Keratinocyte (primary cell): ENCODE results near the gene CDK3. TPM values are rescaled to one million over a fixed set of nuclear protein-coding genes. Genes with fewer than 3 reads are reported as not detected.

ENCODE experiments used
- DNase-seq: peaks from one replicate; pipeline ENCODE4 v3.0.0-alpha.2; 2011; ENCODE audit warnings: low read depth, missing footprints, low spot score
- FAIRE-seq: peaks from 2 replicates; lab custom pipeline; 2011; peaks lifted over from hg19 to GRCh38; lab: Jason Lieb, UNC
- H2AFZ ChIP-seq: 2 replicates; pipeline ENCODE4 v1.6.0; 2012; ENCODE audit warnings: low read length, control low read depth, inconsistent platforms; ENCODE audit not compliant: control insufficient read depth
- H3K27ac ChIP-seq: 2 replicates; pipeline ENCODE4 v1.5.1; 2011; ENCODE audit warnings: low read length; ENCODE audit not compliant: control insufficient read depth, insufficient read depth
- H3K27me3 ChIP-seq: 3 replicates; pipeline ENCODE4 v1.6.0; 2011; ENCODE audit warnings: low read length; ENCODE audit not compliant: control insufficient read depth, insufficient read depth; ENCODE audit errors: extremely low read depth
- H3K36me3 ChIP-seq, 2 experiments: 2 replicates in 1 of 2; 3 replicates in 1 of 2; pipeline ENCODE4 v1.5.1; 2011; ENCODE audit warnings: low read length in 2 of 2, mild to moderate bottlenecking in 1 of 2; ENCODE audit not compliant: control insufficient read depth in 2 of 2, insufficient read depth in 2 of 2; ENCODE audit errors: extremely low read depth in 1 of 2
- H3K4me1 ChIP-seq: 3 replicates; pipeline ENCODE4 v1.5.1; 2011; ENCODE audit warnings: low read length; ENCODE audit not compliant: control insufficient read depth, insufficient read depth; ENCODE audit errors: extremely low read depth
- H3K4me2 ChIP-seq: 3 replicates; pipeline ENCODE4 v1.6.0; 2011; ENCODE audit warnings: low read depth, low read length; ENCODE audit not compliant: control insufficient read depth, insufficient read depth; ENCODE audit errors: extremely low read depth
- H3K4me3 ChIP-seq, 3 experiments: fragments of 200-600 bp in 1 of 3; sonication (generic) in 1 of 3; 2 replicates in 2 of 3; 3 replicates in 1 of 3; pipeline ENCODE4 v1.5.1; 2011 to 2016; ENCODE audit warnings: low read length in 3 of 3, mild to moderate bottlenecking in 3 of 3, control low read depth in 2 of 3, inconsistent platforms in 1 of 3, low read depth in 1 of 3, mixed read lengths in 1 of 3, mixed run types in 1 of 3, moderate library complexity in 1 of 3; ENCODE audit not compliant: control insufficient read depth in 2 of 3, insufficient read depth in 2 of 3; ENCODE audit errors: extremely low read depth in 1 of 3
- H3K79me2 ChIP-seq: 2 replicates; pipeline ENCODE4 v1.6.0; 2012; ENCODE audit warnings: low read length; ENCODE audit not compliant: control insufficient read depth, insufficient read depth
- H3K9ac ChIP-seq: 3 replicates; pipeline ENCODE4 v1.6.0; 2011; ENCODE audit warnings: low read length; ENCODE audit not compliant: control insufficient read depth, insufficient read depth; ENCODE audit errors: extremely low read depth
- H3K9me1 ChIP-seq: 3 replicates; pipeline ENCODE4 v1.6.0; 2011; ENCODE audit warnings: low read length; ENCODE audit not compliant: control insufficient read depth, insufficient read depth; ENCODE audit errors: extremely low read depth
- H3K9me3 ChIP-seq: 2 replicates; pipeline ENCODE4 v1.5.1; 2012; ENCODE audit warnings: low read depth, low read length; ENCODE audit not compliant: control insufficient read depth
- H4K20me1 ChIP-seq: 3 replicates; pipeline ENCODE4 v1.6.0; 2011; ENCODE audit warnings: low read length; ENCODE audit not compliant: control insufficient read depth, insufficient read depth; ENCODE audit errors: extremely low read depth
- EZH2 ChIP-seq: IDR thresholded peaks from one replicate; pipeline ENCODE4 v1.6.1; 2012; ENCODE audit warnings: inconsistent platforms, mild to moderate bottlenecking, low read length, moderate library complexity
- dilution Hi-C: fragments of 300-500 bp; cut with MboI; formaldehyde crosslinking; loops from one replicate; pipeline ENCODE4 v1.7.0; 2020; ENCODE audit warnings: low sequenced_read_pairs; ENCODE audit not compliant: extremely low pct_ligation_motif_present
- polyA plus RNA-seq, 5 experiments: library from polyadenylated mRNA; depleted of rRNA in 3 of 5; stranded (reverse) in 3 of 5; stranded (forward) in 1 of 5; unstranded in 1 of 5; fragments of >200 nt; gene quantifications; 1 replicate in 1 of 5; 2 replicates in 3 of 5; 3 replicates in 1 of 5; pipeline versions ENCODE4 v1.2.1 to v1.2.3, GENCODE V29; 2011 to 2012; ENCODE audit warnings: missing spikeins in 2 of 5, low read depth in 1 of 5, low replicate concordance in 1 of 5
- TF ChIP-seq, protein P1 (sequence below), 3 experiments: IDR thresholded peaks in 1 of 3; conservative IDR thresholded peaks in 1 of 3; optimal IDR thresholded peaks in 1 of 3; 2 replicates in 2 of 3; 3 replicates in 1 of 3; pipeline versions ENCODE3 to v1.5.1; 2011; ENCODE audit warnings: low read length in 3 of 3, mild to moderate bottlenecking in 3 of 3, moderate library complexity in 2 of 3, control low read depth in 1 of 3, inconsistent platforms in 1 of 3; ENCODE audit not compliant: insufficient read depth in 2 of 3; ENCODE audit errors: extremely low read depth in 1 of 3

Gene CDK3
- polyA plus RNA-seq, 1 donor (not counting 4 experiments of a cell fraction or from before 2014, with no cell fraction given) = 1.8 TPM

DNA sequence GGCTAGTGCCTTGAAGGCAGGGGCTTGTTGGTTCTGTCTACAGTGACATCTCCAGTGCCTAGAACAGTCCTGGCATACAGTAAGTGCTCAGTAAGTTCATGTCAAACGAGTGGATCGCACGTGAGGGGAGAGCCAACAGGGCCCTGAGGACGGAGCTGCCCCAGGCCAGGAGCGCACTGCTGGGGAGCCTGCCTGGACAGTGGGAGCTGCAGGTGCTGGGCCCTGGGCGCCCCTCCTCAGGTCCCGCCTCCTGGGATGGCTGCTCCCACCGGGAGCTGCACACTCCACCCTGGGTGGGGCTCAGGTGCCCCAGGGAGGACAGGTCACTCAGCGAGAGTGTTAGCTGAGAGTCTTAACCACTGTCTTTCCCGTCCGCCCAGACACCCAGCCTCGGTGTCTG lies 24.6 kb downstream of the CDK3 start:
- peak; percentile 26 for FAIRE-seq
- peak overlapping the region; percentile 83 for H3K4me2 ChIP-seq

DNA sequence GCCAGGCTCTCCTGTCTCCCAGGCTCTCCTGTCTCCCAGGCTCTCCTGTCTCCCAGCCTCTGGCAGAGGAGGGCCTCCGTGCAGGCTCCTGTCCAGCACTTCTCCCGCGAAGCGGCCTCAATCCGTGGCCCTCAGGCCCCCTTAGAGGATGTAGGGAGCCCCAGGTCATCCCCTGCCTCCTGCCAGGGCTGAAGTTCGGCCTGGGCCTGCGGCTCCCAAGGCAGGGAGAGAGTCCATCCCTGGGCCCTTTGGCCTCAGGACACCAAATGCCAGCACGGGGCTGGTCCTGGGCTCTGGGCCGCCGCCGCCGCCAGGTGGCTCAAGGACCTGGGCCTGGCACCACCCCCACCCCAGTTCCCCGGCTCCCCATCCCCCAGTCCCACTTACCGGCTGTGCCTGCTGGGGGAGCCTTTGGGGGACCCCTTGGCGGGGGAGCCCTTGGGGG lies 26.1 kb downstream of the CDK3 start:
- Histone ChIP-seq H3K27me3 (no peaks in the 10 kb centered on the region), H3K79me2 (peaks cover 11% of the 10 kb centered on the region), H3K4me1 (peaks cover 21% of the 10 kb centered on the region), H3K4me3 (peak overlapping the region; percentile 74 to 75 (median 74)), H2AFZ (peak overlapping the region; percentile 73), H3K9me1 (no peaks in the 10 kb centered on the region), H3K9me3 (no peaks in the 10 kb centered on the region), H3K4me2 (peak overlapping the region; percentile 83), H3K36me3 (peaks cover 0 to 10% of the 10 kb centered on the region in 2 experiments), H4K20me1 (peaks cover 4% of the 10 kb centered on the region), H3K9ac (peak overlapping the region; percentile 77), H3K27ac (peak overlapping the region; percentile 67)
- TF ChIP-seq, protein P1, sequence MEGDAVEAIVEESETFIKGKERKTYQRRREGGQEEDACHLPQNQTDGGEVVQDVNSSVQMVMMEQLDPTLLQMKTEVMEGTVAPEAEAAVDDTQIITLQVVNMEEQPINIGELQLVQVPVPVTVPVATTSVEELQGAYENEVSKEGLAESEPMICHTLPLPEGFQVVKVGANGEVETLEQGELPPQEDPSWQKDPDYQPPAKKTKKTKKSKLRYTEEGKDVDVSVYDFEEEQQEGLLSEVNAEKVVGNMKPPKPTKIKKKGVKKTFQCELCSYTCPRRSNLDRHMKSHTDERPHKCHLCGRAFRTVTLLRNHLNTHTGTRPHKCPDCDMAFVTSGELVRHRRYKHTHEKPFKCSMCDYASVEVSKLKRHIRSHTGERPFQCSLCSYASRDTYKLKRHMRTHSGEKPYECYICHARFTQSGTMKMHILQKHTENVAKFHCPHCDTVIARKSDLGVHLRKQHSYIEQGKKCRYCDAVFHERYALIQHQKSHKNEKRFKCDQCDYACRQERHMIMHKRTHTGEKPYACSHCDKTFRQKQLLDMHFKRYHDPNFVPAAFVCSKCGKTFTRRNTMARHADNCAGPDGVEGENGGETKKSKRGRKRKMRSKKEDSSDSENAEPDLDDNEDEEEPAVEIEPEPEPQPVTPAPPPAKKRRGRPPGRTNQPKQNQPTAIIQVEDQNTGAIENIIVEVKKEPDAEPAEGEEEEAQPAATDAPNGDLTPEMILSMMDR (optimal IDR thresholded peaks at IDR 0.05 in 1 of 3, IDR thresholded peaks at IDR 0.05 in 1 of 3, conservative IDR thresholded peaks at IDR 0.05 in 1 of 3; ENCODE audit: extremely low read depth in 1 of 3, insufficient read depth in 2 of 3, low read length in 3 of 3) = peak in 1 of 3 experiments; percentile 13
- no peak for TF ChIP-seq EZH2
- dilution Hi-C loops = no loop called here
- DNase-seq (no peak), FAIRE-seq (no peak)

More for the DNA sequence above, 24.6 kb downstream of the CDK3 start:
- Histone ChIP-seq H3K27me3 (no peaks in the 10 kb centered on the region), H3K79me2 (peaks cover 11% of the 10 kb centered on the region), H3K27ac (no peak overlapping the region), H3K9me3 (no peaks in the 10 kb centered on the region), H3K9ac (peak overlapping the region; percentile 41), H4K20me1 (peaks cover 4% of the 10 kb centered on the region), H2AFZ (no peak overlapping the region), H3K4me3 (peak overlapping the region; percentile 35 to 74 (median 42)), H3K9me1 (no peaks in the 10 kb centered on the region), H3K4me1 (peaks cover 21% of the 10 kb centered on the region), H3K36me3 (peaks cover 0 to 10% of the 10 kb centered on the region in 2 experiments)
- TF ChIP-seq, protein P1 (optimal IDR thresholded peaks at IDR 0.05 in 1 of 3, IDR thresholded peaks at IDR 0.05 in 1 of 3, conservative IDR thresholded peaks at IDR 0.05 in 1 of 3; ENCODE audit: extremely low read depth in 1 of 3, insufficient read depth in 2 of 3, low read length in 3 of 3) = no peak
- TF ChIP-seq EZH2 = no peak
- no peak for DNase-seq
- dilution Hi-C loops = no loop called here
